HepG2 (cell line): Measurements from ENCODE around the gene OR2M4. TPM values are rescaled to one million over a fixed set of nuclear protein-coding genes. Genes with fewer than 3 reads are reported as not detected.

Experiments used
- ATAC-seq: fragments of 200-7000 bp; cut with Tn5 transposase; 3 replicates; pipeline ENCODE4 v1.9.1; 2020; ENCODE audit warnings: mild to moderate bottlenecking, moderate library complexity
- BruUV-seq: library from RNA; stranded (reverse); fragments of 400-500 nt; replicated peaks from 2 replicates; lab custom pipeline; 2021; lab: Mats Ljungman, UMichigan
- CTCF ChIA-PET: fragments of 300-600 bp; formaldehyde crosslinking; extraction: SDS; loops from one replicate; lab custom pipeline; 2021; ENCODE audit warnings: low total read pairs, inconsistent platforms, low intra/inter-chr PET ratio; lab: Yijun Ruan, JAX
- POLR2A ChIA-PET: fragments of 350-600 bp; sonication (Branson Sonifier 250); formaldehyde crosslinking; loops from one replicate; lab custom pipeline; 2020; ENCODE audit warnings: antibody characterized with exemption, inconsistent platforms; lab: Yijun Ruan, JAX
- DNase-seq: peaks from one replicate; pipeline ENCODE4 v3.0.0-alpha.2; 2015; ENCODE audit warnings: low spot score
- FAIRE-seq: peaks from 3 replicates; lab custom pipeline; 2011; peaks lifted over from hg19 to GRCh38; lab: Jason Lieb, UNC
- H2AFZ ChIP-seq: one replicate; pipeline ENCODE4 v1.6.1; 2011; ENCODE audit warnings: low read length, inconsistent platforms
- H3K27ac ChIP-seq: fragments of 300-600 bp; 3 replicates; pipeline ENCODE4 v1.8.0; 2011; ENCODE audit warnings: mixed run types, mild to moderate bottlenecking, mixed read lengths, low read length, inconsistent platforms; ENCODE audit not compliant: insufficient read depth; ENCODE audit errors: extremely low read length
- H3K27me3 ChIP-seq, 2 experiments: fragments of 200-600 bp in 1 of 2; 2 replicates in 1 of 2; 3 replicates in 1 of 2; pipeline versions ENCODE4 v1.6.0 to v1.8.0; 2011; ENCODE audit warnings: low read length in 2 of 2, mild to moderate bottlenecking in 2 of 2, moderate library complexity in 2 of 2, inconsistent platforms in 1 of 2; ENCODE audit not compliant: insufficient read depth in 2 of 2, control insufficient read depth in 1 of 2
- H3K36me3 ChIP-seq, 2 experiments: fragments of 200-600 bp in 1 of 2; replicated peaks in 1 of 2; 2 replicates in 1 of 2; 3 replicates in 1 of 2; pipeline versions ENCODE4 v1.5.1 to v1.8.0; 2011; ENCODE audit warnings: low read length in 2 of 2, inconsistent platforms in 1 of 2; ENCODE audit not compliant: insufficient read depth in 2 of 2, control insufficient read depth in 1 of 2
- H3K4me1 ChIP-seq: 2 replicates; pipeline ENCODE4 v1.5.1; 2012; ENCODE audit warnings: low read length, inconsistent platforms; ENCODE audit not compliant: insufficient read depth
- H3K4me2 ChIP-seq: 2 replicates; pipeline ENCODE4 v1.6.0; 2011; ENCODE audit warnings: low read depth, low read length, inconsistent platforms
- H3K4me3 ChIP-seq, 3 experiments: fragments of 200-600 bp in 1 of 3; sonication (generic), shearing (Covaris generic) in 1 of 3; replicated peaks in 1 of 3; 2 replicates each; pipeline ENCODE4 v1.5.1; 2011 to 2016; ENCODE audit warnings: low read length in 3 of 3, inconsistent platforms in 2 of 3, low read depth in 2 of 3, mild to moderate bottlenecking in 2 of 3, control low read depth in 1 of 3, mixed read lengths in 1 of 3; ENCODE audit not compliant: insufficient read depth in 1 of 3
- H3K79me2 ChIP-seq: one replicate; pipeline ENCODE4 v1.6.1; 2011; ENCODE audit warnings: low read length, inconsistent platforms; ENCODE audit not compliant: insufficient read depth
- H3K9ac ChIP-seq: 2 replicates; pipeline ENCODE4 v1.6.0; 2011; ENCODE audit warnings: mild to moderate bottlenecking, low read depth, low read length, inconsistent platforms; ENCODE audit not compliant: insufficient read depth
- H3K9me3 ChIP-seq: 2 replicates; pipeline ENCODE4 v1.5.1; 2012; ENCODE audit warnings: mild to moderate bottlenecking, low read length
- H4K20me1 ChIP-seq: 2 replicates; pipeline ENCODE4 v1.6.0; 2011; ENCODE audit warnings: inconsistent platforms, mild to moderate bottlenecking, low read length, moderate library complexity; ENCODE audit not compliant: insufficient read depth
- MAF1 ChIP-seq: sonication (generic); formaldehyde crosslinking; IDR thresholded peaks from 2 replicates; pipeline ENCODE4 v1.5.0; 2020; ENCODE audit warnings: missing genetic modification reagents, borderline replicate concordance
- NR2C2 ChIP-seq: sonication (generic); formaldehyde crosslinking; IDR thresholded peaks from 2 replicates; pipeline ENCODE4 v1.4.0; 2020; ENCODE audit warnings: missing genetic modification reagents, mild to moderate bottlenecking, moderate library complexity, borderline replicate concordance
- RBM22 ChIP-seq: fragments of 200-400 bp; formaldehyde crosslinking; optimal IDR thresholded peaks from 2 replicates; pipeline ENCODE3; 2017; ENCODE audit warnings: mild to moderate bottlenecking, low read length, moderate library complexity
- SIN3B ChIP-seq: fragments of 150-350 bp; IDR thresholded peaks from 2 replicates; pipeline ENCODE4 v1.6.1; 2014; ENCODE audit warnings: low read length
- SMC3 ChIP-seq: IDR thresholded peaks from 2 replicates; pipeline ENCODE4 v1.6.1; 2011; ENCODE audit warnings: low read length, improper control_type of control experiment
- YEATS4 ChIP-seq: sonication (generic); formaldehyde crosslinking; IDR thresholded peaks from 2 replicates; pipeline ENCODE4 v1.4.0; 2020; ENCODE audit warnings: missing genetic modification reagents, borderline replicate concordance
- ZBTB42 ChIP-seq: sonication (generic); formaldehyde crosslinking; IDR thresholded peaks from 2 replicates; pipeline ENCODE4 v1.5.0; 2020; ENCODE audit warnings: mild to moderate bottlenecking, missing genetic modification reagents
- ZNF121 ChIP-seq: sonication (generic); formaldehyde crosslinking; IDR thresholded peaks from 2 replicates; pipeline ENCODE4 v1.5.0; 2020; ENCODE audit warnings: mild to moderate bottlenecking, missing genetic modification reagents
- ZNF20 ChIP-seq: sonication (generic); formaldehyde crosslinking; IDR thresholded peaks from 2 replicates; pipeline ENCODE4 v1.4.0; 2020; ENCODE audit warnings: mild to moderate bottlenecking, moderate library complexity, missing genetic modification reagents
- ZNF567 ChIP-seq: sonication (generic); formaldehyde crosslinking; IDR thresholded peaks from 2 replicates; pipeline ENCODE4 v1.8.1; 2023; ENCODE audit warnings: mild to moderate bottlenecking, missing genetic modification reagents, borderline replicate concordance
- ZNF629 ChIP-seq: sonication (generic); formaldehyde crosslinking; conservative IDR thresholded peaks from 2 replicates; pipeline ENCODE4 v1.5.0; 2020; ENCODE audit warnings: missing genetic modification reagents
- WGBS: methylation state at CpG from one replicate; pipeline ENCODE4 v1.1.6; 2017; ENCODE audit warnings: low lambda C conversion rate; 5-methylcytosine and 5-hydroxymethylcytosine counted together
- in situ Hi-C: cut with HindIII; loops from 2 replicates; pipeline ENCODE4 v1.10.0; 2017; ENCODE audit warnings: low pct_unique_long_range_greater_than_20kb; ENCODE audit not compliant: extremely low pct_ligation_motif_present
- intact Hi-C: fragments of 100-400 bp; cut with micrococcal nuclease; formaldehyde crosslinking; loops from one replicate; pipeline ENCODE4 v1.10.0; 2022; ENCODE audit not compliant: unreplicated experiment
- polyA plus RNA-seq, 8 experiments: library from polyadenylated mRNA; depleted of rRNA in 3 of 8; stranded (reverse) in 7 of 8; unstranded in 1 of 8; fragments of >200 nt; fragmentation: Illumina TruSeq in 4 of 8; extraction: Trizol in 4 of 8; gene quantifications; 2 replicates each; pipeline versions ENCODE4 v1.2.1 to v1.2.3, GENCODE V29; 2011 to 2016; ENCODE audit warnings: low read depth in 4 of 8, missing spikeins in 1 of 8, mixed read lengths in 1 of 8; ENCODE audit not compliant: insufficient read depth in 1 of 8
- total RNA-seq, 5 experiments: library from RNA; depleted of rRNA; stranded (reverse); fragments of >200 nt; fragmentation: Illumina TruSeq; extraction: Trizol; gene quantifications; 2 replicates each; pipeline ENCODE4 v1.2.3, GENCODE V29; 2016; ENCODE audit warnings: low read depth in 1 of 5
- TF ChIP-seq, protein P1 (sequence below): sonication (generic); formaldehyde crosslinking; IDR thresholded peaks from 2 replicates; pipeline ENCODE4 v1.8.0; 2022; ENCODE audit warnings: mild to moderate bottlenecking, missing genetic modification reagents
- TF ChIP-seq, protein P2 (sequence below): sonication (generic); formaldehyde crosslinking; IDR thresholded peaks from 2 replicates; pipeline ENCODE4 v1.4.0; 2020; ENCODE audit warnings: missing genetic modification reagents
- TF ChIP-seq, protein P3 (sequence below): sonication (generic); formaldehyde crosslinking; IDR thresholded peaks from 2 replicates; pipeline ENCODE4 v1.4.0; 2020; ENCODE audit warnings: missing genetic modification reagents, mild to moderate bottlenecking, borderline replicate concordance

OR2M4 gene
- total and polyA plus RNA-seq, 2 of the 13 experiments (the other 11 are each of a cell fraction or from before 2014, with no cell fraction given): not detected

DNA sequence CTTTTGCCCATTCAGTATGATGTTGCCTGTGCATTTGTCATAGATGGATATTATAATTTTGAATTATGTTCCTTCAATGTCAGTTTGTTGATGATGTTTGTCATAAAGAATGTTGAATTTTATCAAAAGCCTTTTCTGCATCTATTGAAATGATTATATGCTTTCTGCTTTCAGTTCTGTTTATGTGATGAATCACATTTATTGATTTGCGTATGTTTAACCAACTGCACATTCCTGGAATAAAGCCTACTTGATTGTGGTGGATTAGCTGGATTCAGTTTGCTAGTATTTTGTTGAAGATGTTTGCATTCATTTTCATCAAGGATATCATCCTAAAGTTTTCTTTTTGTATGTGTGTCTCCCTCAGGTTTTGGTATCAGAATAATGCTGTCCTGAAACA lies 5.7 kb upstream of the OR2M4 start:
- FAIRE-seq: no peak
- intact Hi-C loops: no loop called here
- Histone ChIP-seq H3K27me3 (no peaks in the 10 kb centered on the region), H3K4me3 (no peak overlapping the region), H3K4me1 (no peaks in the 10 kb centered on the region), H2AFZ (no peak overlapping the region), H3K79me2 (no peaks in the 10 kb centered on the region), H3K27ac (no peak overlapping the region), H3K4me2 (no peak overlapping the region), H4K20me1 (no peaks in the 10 kb centered on the region), H3K36me3 (no peaks in the 10 kb centered on the region), H3K9ac (no peak overlapping the region), H3K9me3 (peaks cover 82% of the 10 kb centered on the region)
- no peak for ATAC-seq
- WGBS: 3% methylated on average over 1 of the region's 1 CpG
- ChIA-PET CTCF (no interaction called here), POLR2A (no interaction called here)
- no TSS peak for BruUV-seq
- in situ Hi-C loops: no loop called here
- DNase-seq: no peak
- no peak for TF ChIP-seq MAF1
- no peak for TF ChIP-seq ZNF567 (CRISPR knock-in tag)
- no peak for TF ChIP-seq ZBTB42
- no peak for TF ChIP-seq SMC3
- no peak for TF ChIP-seq ZNF121 (CRISPR knock-in tag)

DNA sequence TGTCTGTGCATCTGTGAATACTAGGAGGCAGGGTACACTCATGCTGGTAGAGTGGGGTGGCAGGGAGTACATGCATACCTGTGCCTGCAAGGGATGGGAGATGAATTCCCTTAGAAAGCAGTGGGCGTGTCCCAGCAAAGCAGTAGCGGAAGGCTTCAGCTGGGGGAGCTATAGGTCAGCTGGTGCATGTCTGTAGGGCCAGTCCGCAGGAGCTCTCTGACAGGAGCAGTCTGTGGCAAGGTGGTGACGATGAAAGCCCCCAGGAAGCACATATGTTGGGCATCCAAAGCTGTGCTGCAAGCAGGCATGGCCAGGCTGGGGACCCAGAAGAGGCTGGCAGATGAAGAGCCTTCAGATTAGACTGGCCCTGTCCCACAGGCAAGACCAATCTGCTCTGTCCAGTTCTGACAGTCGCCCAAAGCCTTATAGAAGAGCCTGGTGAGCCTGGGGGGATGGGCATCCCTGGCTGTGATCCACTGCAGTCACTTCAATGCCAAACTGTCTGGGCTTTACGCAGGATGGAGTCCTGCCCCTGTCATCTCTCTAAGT lies 1.8 kb upstream of the OR2M4 start:
- POLR2A ChIA-PET: no interaction called here
- H3K9ac ChIP-seq: no peak overlapping the region
- peaks cover 71% of the 10 kb centered on the region for H3K9me3 ChIP-seq
- no peak overlapping the region for H3K4me2 ChIP-seq
- FAIRE-seq: no peak
- in situ Hi-C loops: no loop called here
- no peak for ATAC-seq
- DNase-seq: no peak
- H3K4me3 ChIP-seq: no peak overlapping the region
- H2AFZ ChIP-seq: no peak overlapping the region
- H3K27me3 ChIP-seq: no peaks in the 10 kb centered on the region
- WGBS: 28% methylated on average over 5 of the region's 6 CpGs
- no peak overlapping the region for H3K27ac ChIP-seq
- intact Hi-C loops: no loop called here
- H3K4me1 ChIP-seq: no peaks in the 10 kb centered on the region
- H3K36me3 ChIP-seq: no peaks in the 10 kb centered on the region
- no peaks in the 10 kb centered on the region for H4K20me1 ChIP-seq
- CTCF ChIA-PET: no interaction called here
- no peaks in the 10 kb centered on the region for H3K79me2 ChIP-seq
- no TSS peak for BruUV-seq
- no peak for TF ChIP-seq SIN3B
- TF ChIP-seq MAF1: no peak
- TF ChIP-seq, protein P1, sequence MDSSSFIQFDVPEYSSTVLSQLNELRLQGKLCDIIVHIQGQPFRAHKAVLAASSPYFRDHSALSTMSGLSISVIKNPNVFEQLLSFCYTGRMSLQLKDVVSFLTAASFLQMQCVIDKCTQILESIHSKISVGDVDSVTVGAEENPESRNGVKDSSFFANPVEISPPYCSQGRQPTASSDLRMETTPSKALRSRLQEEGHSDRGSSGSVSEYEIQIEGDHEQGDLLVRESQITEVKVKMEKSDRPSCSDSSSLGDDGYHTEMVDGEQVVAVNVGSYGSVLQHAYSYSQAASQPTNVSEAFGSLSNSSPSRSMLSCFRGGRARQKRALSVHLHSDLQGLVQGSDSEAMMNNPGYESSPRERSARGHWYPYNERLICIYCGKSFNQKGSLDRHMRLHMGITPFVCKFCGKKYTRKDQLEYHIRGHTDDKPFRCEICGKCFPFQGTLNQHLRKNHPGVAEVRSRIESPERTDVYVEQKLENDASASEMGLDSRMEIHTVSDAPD: no peak
- TF ChIP-seq, protein P2, sequence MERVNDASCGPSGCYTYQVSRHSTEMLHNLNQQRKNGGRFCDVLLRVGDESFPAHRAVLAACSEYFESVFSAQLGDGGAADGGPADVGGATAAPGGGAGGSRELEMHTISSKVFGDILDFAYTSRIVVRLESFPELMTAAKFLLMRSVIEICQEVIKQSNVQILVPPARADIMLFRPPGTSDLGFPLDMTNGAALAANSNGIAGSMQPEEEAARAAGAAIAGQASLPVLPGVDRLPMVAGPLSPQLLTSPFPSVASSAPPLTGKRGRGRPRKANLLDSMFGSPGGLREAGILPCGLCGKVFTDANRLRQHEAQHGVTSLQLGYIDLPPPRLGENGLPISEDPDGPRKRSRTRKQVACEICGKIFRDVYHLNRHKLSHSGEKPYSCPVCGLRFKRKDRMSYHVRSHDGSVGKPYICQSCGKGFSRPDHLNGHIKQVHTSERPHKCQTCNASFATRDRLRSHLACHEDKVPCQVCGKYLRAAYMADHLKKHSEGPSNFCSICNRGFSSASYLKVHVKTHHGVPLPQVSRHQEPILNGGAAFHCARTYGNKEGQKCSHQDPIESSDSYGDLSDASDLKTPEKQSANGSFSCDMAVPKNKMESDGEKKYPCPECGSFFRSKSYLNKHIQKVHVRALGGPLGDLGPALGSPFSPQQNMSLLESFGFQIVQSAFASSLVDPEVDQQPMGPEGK (CRISPR knock-in tag): no peak
- TF ChIP-seq, protein P3, sequence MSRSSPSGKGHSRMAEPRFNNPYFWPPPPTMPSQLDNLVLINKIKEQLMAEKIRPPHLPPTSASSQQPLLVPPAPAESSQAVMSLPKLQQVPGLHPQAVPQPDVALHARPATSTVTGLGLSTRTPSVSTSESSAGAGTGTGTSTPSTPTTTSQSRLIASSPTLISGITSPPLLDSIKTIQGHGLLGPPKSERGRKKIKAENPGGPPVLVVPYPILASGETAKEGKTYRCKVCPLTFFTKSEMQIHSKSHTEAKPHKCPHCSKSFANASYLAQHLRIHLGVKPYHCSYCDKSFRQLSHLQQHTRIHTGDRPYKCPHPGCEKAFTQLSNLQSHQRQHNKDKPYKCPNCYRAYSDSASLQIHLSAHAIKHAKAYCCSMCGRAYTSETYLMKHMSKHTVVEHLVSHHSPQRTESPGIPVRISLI (CRISPR knock-in tag): no peak
- no peak for TF ChIP-seq YEATS4 (CRISPR knock-in tag)
- no peak for TF ChIP-seq RBM22
- no peak for TF ChIP-seq ZNF20 (CRISPR knock-in tag)
- TF ChIP-seq ZNF629 (CRISPR knock-in tag): no peak
- TF ChIP-seq NR2C2 (CRISPR knock-in tag): no peak
